Cardiac fibroblast (primary cell): Measurements from ENCODE around the gene TRIP13.
"Not testable (repeated sequence)": the region's sequence is repeated elsewhere in the genome, so short reads cannot be mapped to it uniquely, and the experiment has no call there.

Experiments
- DNase-seq, 2 donors: peaks; one replicate each; pipeline versions ENCODE4 v3.0.0 to v3.0.0-alpha.2; 2010; ENCODE audit warnings: low read depth in 2 of 2
- H3K4me3 ChIP-seq, 2 donors: replicated peaks in 1 of 2; 1 replicate in 1 of 2; 2 replicates in 1 of 2; pipeline ENCODE4 v1.5.1; 2011; ENCODE audit warnings: low read depth in 2 of 2, low read length in 2 of 2, mild to moderate bottlenecking in 2 of 2, moderate library complexity in 1 of 2
- TF ChIP-seq, protein P1 (sequence below): IDR thresholded peaks from one replicate; pipeline ENCODE4 v1.5.1; 2011; ENCODE audit warnings: low read depth, mild to moderate bottlenecking, low read length, inconsistent platforms

TRIP13 gene

DNA sequence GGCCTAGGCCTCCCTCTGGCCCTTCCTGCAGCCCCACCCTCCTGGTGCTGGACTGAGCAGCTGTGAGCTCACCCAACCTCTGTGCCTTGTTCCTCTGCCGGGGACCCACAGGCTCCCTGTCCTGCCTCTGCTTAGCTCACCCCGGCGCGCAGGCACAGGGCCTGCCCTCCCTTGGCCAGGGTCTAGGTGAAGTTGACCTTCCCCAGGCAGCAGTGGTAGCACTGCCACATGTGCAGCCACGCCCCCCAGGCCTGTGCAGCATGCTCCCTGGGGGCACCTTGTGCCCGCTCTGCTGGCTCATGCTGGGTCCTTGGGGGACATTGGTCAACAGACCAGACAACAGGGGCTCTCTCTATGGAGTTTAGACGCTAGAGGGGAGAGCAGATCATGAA is 18.1 kb downstream of the TRIP13 start:
- H3K4me3 ChIP-seq = no peak overlapping the region
- TF ChIP-seq, protein P1, sequence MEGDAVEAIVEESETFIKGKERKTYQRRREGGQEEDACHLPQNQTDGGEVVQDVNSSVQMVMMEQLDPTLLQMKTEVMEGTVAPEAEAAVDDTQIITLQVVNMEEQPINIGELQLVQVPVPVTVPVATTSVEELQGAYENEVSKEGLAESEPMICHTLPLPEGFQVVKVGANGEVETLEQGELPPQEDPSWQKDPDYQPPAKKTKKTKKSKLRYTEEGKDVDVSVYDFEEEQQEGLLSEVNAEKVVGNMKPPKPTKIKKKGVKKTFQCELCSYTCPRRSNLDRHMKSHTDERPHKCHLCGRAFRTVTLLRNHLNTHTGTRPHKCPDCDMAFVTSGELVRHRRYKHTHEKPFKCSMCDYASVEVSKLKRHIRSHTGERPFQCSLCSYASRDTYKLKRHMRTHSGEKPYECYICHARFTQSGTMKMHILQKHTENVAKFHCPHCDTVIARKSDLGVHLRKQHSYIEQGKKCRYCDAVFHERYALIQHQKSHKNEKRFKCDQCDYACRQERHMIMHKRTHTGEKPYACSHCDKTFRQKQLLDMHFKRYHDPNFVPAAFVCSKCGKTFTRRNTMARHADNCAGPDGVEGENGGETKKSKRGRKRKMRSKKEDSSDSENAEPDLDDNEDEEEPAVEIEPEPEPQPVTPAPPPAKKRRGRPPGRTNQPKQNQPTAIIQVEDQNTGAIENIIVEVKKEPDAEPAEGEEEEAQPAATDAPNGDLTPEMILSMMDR = no peak
- no peak for DNase-seq

DNA sequence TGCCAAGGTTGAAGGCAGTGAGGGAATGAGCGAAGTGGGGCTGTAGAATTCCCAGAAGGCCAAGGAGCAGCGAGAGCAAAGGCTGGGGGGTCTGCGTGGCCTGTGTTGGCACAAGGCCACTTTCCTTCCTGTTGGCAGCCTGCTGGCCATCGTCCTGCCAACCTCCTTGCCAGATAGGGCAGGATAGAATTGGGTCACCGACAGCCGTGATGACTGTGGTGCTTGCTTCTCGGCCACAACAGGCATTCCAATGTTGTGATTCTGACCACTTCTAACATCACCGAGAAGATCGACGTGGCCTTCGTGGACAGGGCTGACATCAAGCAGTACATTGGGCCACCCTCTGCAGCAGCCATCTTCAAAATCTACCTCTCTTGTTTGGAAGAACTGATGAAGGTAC is 18.9 kb downstream of the TRIP13 start:
- no peak overlapping the region for H3K4me3 ChIP-seq
- peak; percentile 72 to 90 for DNase-seq
- TF ChIP-seq, protein P1 = no peak

DNA sequence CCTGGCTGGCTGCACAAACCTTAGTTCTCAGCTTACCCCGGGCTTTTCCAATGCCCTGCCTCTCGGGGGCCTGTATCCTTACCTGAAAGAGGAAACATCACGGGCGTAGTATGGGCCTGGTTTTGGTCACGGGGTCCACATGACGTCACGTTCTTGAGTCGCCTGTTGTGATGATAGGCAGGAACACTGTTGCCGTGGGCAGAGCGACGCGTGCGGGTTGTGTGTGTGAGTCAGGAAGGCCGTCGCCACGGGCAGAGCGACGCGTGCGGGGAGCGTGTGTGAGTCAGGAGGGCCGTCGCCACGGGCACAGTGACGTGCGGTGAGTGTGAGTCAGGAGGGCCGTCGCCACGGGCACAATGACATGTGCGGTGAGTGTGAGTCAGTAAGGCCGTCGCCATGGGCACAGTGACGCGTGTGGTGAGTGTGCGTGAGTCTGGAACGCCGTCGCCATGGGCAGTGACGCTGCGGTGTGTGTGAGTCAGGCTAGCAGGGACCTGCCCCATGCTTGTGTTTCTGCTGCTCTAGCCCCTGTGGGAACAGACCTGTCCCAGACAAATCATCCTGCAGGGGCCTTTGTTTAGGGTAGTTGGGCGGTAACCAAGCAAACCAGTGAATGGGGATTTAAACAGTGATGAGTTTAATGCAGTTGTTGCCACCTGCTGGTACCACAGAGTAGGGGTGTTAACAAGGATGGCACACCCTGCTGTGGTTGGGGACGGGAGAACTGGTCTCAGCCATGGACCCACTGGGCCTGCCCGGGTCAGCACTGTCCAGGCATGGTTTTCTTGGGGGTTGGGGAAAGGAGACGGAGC is 19.8 kb downstream of the TRIP13 start:
- TF ChIP-seq, protein P1 = peak; percentile 32
- no peak overlapping the region for H3K4me3 ChIP-seq
- peak; percentile 89 to 97 for DNase-seq

DNA sequence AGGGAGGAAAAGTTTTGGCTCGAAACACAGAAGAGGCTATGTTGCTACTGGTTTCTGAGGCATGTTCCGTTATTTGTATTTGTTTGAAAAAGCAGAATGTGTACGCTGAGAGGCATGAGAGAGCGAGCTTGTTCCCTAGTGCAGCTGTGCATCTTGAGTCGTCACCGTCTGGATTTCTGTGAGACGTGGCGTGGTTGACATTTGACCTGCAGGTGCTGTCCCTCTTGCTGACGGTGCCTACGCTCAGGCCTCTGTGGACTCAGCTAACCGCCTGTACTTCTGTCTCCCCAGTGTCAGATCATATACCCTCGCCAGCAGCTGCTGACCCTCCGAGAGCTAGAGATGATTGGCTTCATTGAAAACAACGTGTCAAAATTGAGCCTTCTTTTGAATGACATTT is 21.5 kb downstream of the TRIP13 start:
- no peak overlapping the region for H3K4me3 ChIP-seq
- TF ChIP-seq, protein P1 = no peak
- no peak for DNase-seq

DNA sequence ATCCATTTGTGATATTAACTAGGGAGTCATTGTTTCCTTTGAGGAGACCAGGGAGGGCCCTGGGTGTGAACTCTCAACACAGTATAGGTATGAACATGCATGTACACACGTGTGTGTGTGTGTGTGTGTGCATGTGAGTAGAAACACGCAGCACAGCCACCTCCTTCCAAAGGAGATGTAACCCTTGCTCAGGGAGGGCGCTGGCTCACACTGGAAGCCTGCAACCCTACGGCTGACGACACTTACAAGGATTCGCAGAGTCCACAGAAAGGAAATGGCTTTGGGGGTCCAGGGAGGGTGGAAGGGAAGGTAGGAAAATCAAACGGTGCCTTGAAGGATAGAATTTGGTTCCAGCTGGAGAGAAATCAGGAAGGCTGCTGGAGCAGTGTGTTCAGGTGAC is 21.9 kb downstream of the TRIP13 start:
- TF ChIP-seq, protein P1 = no peak
- no peak for DNase-seq
- H3K4me3 ChIP-seq = no peak overlapping the region

DNA sequence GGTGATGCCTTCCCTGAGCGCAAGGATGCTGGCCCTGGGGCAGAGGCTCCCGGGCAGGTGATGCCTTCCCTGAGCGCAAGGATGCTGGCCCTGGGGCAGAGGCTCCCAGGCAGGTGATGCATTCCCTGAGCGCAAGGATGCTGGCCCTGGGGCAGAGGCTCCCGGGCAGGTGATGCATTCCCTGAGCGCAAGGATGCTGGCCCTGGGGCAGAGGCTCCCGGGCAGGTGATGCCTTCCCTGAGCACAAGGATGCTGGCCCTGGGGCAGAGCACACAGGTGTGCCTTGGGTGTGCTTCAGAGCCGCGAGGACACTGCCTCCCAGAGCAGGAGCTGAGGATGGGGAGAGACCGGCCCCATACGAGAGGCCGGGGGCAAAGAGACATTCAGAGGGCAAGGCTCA is 22.7 kb downstream of the TRIP13 start:
- not testable (repeated sequence) for DNase-seq, H3K4me3 ChIP-seq

DNA sequence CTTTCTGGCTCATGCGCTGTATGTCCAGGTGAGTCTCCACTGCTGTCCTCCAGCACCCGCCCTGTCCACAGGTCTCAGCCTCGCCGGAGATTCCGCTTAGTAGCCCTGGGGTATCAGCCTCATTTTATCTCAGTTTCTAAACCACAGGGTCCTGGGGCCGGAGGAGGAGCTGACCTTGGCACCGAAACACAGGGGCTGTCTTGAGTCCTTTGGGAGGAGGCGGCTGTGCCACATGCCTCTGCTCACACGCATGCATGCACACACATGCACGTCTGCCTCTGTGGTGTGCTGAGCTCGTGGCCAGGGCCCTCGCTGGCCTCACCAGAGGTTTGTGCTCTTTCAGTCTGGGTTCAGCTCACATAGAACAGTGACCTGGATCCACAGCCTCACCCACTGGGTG is 23.3 kb downstream of the TRIP13 start:
- H3K4me3 ChIP-seq = no peak overlapping the region
- TF ChIP-seq, protein P1 = no peak
- DNase-seq = no peak
